NCI-H2081 (cell line): ENCODE results near the gene UBL4A.

Experiments
- DNase-seq, 2 experiments: peaks; one replicate each; lab custom pipeline; 2025; lab: John Stamatoyannopoulos, UW

The UBL4A gene

DNA sequence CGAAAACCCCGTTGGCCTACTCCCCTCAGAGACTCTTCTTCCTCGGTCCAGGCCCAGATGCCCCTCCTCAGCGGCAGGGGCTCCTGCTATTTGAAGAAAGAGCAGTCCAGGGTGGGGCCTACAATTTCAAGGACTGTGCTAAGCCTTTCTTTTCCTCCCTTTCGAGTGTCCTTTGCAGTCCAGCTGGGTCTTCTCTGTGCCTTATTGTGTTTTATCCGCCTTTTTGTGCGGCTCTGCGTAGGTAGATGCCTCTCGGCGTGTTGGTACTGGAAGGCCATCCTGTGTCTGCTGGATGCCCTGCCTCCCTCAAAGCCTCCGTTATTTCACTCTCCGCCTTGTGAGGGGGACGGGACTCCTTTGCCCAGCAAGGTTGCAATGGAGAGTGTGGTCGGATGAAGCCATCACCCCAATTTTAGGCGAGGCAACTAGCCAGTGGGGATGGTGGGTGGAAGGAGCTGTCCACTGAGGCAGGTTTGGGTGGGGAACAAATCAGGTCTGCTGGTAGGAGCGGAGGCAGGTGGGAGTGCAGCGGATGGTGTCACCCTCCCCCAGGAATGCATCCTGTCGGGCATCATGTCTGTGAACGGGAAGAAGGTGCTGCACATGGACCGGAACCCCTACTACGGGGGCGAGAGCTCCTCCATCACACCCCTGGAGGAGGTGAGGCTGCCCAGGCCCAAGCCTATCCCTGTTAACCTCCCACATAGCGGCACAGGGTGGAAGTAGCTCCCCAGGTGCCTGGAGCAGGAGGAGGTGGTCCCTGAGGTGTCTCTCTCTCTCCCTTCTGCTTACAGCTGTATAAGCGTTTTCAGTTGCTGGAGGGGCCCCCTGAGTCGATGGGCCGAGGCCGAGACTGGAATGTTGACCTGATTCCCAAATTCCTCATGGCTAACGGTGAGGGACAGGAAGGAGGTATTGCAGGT is 48.2 kb downstream of the UBL4A start:
- DNase-seq: no peak

- DNase-seq: peak in 1 of 2 experiments; percentile 20
Measured at GRCh38 chrX:154436983-154437752, 49.2 kb downstream of the UBL4A start, which contains the start of gene GDI1. Gene GDI1, plus strand, starts transcription at chrX:154437154. Its CDS starts 101 bp downstream, at chrX:154437255.

- peak; percentile 22 to 25 for DNase-seq
Measured at GRCh38 chrX:154436374-154436982, 49.9 kb downstream of the UBL4A start.

GRCh38 chrX:154435171-154435733 is 51.2 kb downstream of the UBL4A start:
- no peak for DNase-seq

- DNase-seq: no peak
Measured at GRCh38 chrX:154434394-154435168, 51.8 kb downstream of the UBL4A start.
